Measurements from ENCODE around the gene ELAVL2. TPM values are rescaled to one million over a fixed set of nuclear protein-coding genes. Genes with fewer than 3 reads are reported as not detected.

ELAVL2 gene
- total RNA-seq, 5 donors from 2014 or later (not counting 1 experiment from before 2014, with no cell fraction given) = 0.79 TPM; not detected in 4

GRCh38 chr9:23766613-23767012, 59.4 kb downstream of the ELAVL2 start:
- no peak overlapping the region for H3K27ac ChIP-seq (ENCODE audit: low read length)
- no CpG with 5 or more reads among the region's 2 CpGs for WGBS (ENCODE audit: insufficient coverage)
- no peaks in the 10 kb centered on the region for H3K4me1 ChIP-seq (ENCODE audit: control insufficient read depth in 1 of 2, extremely low read depth in 1 of 2, insufficient read depth in 2 of 2, low read length in 2 of 2)
- Mint-ChIP-seq H3K36me3 (no peaks in the 10 kb centered on the region), H3K27me3 (no peaks in the 10 kb centered on the region), H3K27ac (no peak overlapping the region), H3K4me1 (no peaks in the 10 kb centered on the region), H3K9me3 (peaks cover 13 to 16% (median 13%) of the 10 kb centered on the region in 3 donors), H3K4me3 (no peak overlapping the region)
- ATAC-seq (replicated peaks in 1 of 4) = no peak
- H3K27me3 ChIP-seq (replicated peaks in 1 of 2; ENCODE audit: control insufficient read depth in 2 of 2, extremely low read depth in 1 of 2, insufficient read depth in 2 of 2, low read length in 1 of 2) = no peaks in the 10 kb centered on the region
- no peak for DNase-seq
- CTCF ChIA-PET = no interaction called here
- H3K4me3 ChIP-seq (ENCODE audit: control insufficient read depth in 1 of 2, extremely low read depth in 1 of 2, low read length in 1 of 2) = no peak overlapping the region
- POLR2A ChIA-PET = no interaction called here
- no peaks in the 10 kb centered on the region for H3K36me3 ChIP-seq (ENCODE audit: control insufficient read depth in 2 of 2, extremely low read depth in 1 of 2, insufficient read depth in 1 of 2, low read length in 1 of 2)
- no peaks in the 10 kb centered on the region for H3K9me3 ChIP-seq

- Mint-ChIP-seq H3K9me3 (peaks cover 13 to 16% (median 14%) of the 10 kb centered on the region in 3 donors), H3K27ac (no peak overlapping the region), H3K36me3 (no peaks in the 10 kb centered on the region), H3K4me1 (no peaks in the 10 kb centered on the region), H3K27me3 (no peaks in the 10 kb centered on the region), H3K4me3 (no peak overlapping the region)
- Histone ChIP-seq H3K36me3 (ENCODE audit: control insufficient read depth in 2 of 2, extremely low read depth in 1 of 2, insufficient read depth in 1 of 2, low read length in 1 of 2) (no peaks in the 10 kb centered on the region), H3K9me3 (no peaks in the 10 kb centered on the region), H3K27me3 (replicated peaks in 1 of 2; ENCODE audit: control insufficient read depth in 2 of 2, extremely low read depth in 1 of 2, insufficient read depth in 2 of 2, low read length in 1 of 2) (no peaks in the 10 kb centered on the region), H3K4me3 (ENCODE audit: control insufficient read depth in 1 of 2, extremely low read depth in 1 of 2, low read length in 1 of 2) (no peak overlapping the region), H3K27ac (ENCODE audit: low read length) (no peak overlapping the region), H3K4me1 (ENCODE audit: control insufficient read depth in 1 of 2, extremely low read depth in 1 of 2, insufficient read depth in 2 of 2, low read length in 2 of 2) (no peaks in the 10 kb centered on the region)
- no peak for DNase-seq
- WGBS (ENCODE audit: insufficient coverage) = no CpG with 5 or more reads among the region's 6 CpGs
- ChIA-PET POLR2A (no interaction called here), CTCF (no interaction called here)
- ATAC-seq (replicated peaks in 1 of 4) = no peak
These were observed 60.5 kb downstream of the ELAVL2 start for GRCh38 chr9:23765561-23765960.

- Mint-ChIP-seq H3K36me3 (no peaks in the 10 kb centered on the region), H3K4me1 (no peaks in the 10 kb centered on the region), H3K27me3 (no peaks in the 10 kb centered on the region), H3K27ac (no peak overlapping the region), H3K4me3 (no peak overlapping the region), H3K9me3 (peaks cover 7 to 15% (median 9%) of the 10 kb centered on the region in 3 donors)
- no peaks in the 10 kb centered on the region for H3K36me3 ChIP-seq (ENCODE audit: control insufficient read depth in 2 of 2, extremely low read depth in 1 of 2, insufficient read depth in 1 of 2, low read length in 1 of 2)
- ChIA-PET CTCF (interaction anchor here in 1 of 2 donors (1.0 kb wide), 1 partner anchor 11 kb away, joined by 3 read pairs; no protein-coding TSS in a partner anchor), POLR2A (no interaction called here)
- H3K9me3 ChIP-seq = no peaks in the 10 kb centered on the region
- no peak overlapping the region for H3K27ac ChIP-seq (ENCODE audit: low read length)
- no peak for ATAC-seq (replicated peaks in 1 of 4)
- no peak for DNase-seq
- no peaks in the 10 kb centered on the region for H3K4me1 ChIP-seq (ENCODE audit: control insufficient read depth in 1 of 2, extremely low read depth in 1 of 2, insufficient read depth in 2 of 2, low read length in 2 of 2)
- no peaks in the 10 kb centered on the region for H3K27me3 ChIP-seq (replicated peaks in 1 of 2; ENCODE audit: control insufficient read depth in 2 of 2, extremely low read depth in 1 of 2, insufficient read depth in 2 of 2, low read length in 1 of 2)
- H3K4me3 ChIP-seq (ENCODE audit: control insufficient read depth in 1 of 2, extremely low read depth in 1 of 2, low read length in 1 of 2) = no peak overlapping the region
- no CpG with 5 or more reads among the region's 3 CpGs for WGBS (ENCODE audit: insufficient coverage)
These were observed 61.8 kb downstream of the ELAVL2 start for GRCh38 chr9:23764219-23764618.

DNA sequence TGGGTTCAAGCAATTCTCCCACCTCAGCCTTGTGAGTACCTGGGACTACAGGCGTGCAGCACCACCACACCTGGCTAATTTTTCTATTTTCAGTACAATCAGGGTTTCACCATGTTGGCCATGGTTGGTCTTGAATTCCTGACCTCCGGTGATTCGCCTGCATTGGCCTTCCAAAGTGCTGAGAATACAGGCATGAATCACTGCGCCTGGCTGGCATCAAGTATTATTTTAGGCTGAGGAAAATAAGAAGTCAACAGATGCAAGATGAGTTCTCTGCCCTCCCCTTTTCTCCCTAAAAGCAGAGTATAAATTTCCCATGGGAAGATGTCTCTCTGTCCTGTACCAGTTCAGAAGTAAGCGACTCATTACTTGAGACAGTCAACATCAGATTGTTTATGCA, 71.5 kb downstream of the ELAVL2 start:
- DNase-seq (no peak), ATAC-seq (replicated peaks in 1 of 4) (no peak)
- ChIA-PET POLR2A (no interaction called here), CTCF (no interaction called here)
- Mint-ChIP-seq H3K27me3 (no peaks in the 10 kb centered on the region), H3K27ac (no peak overlapping the region), H3K9me3 (peaks cover 6 to 7% (median 7%) of the 10 kb centered on the region in 3 donors), H3K36me3 (no peaks in the 10 kb centered on the region), H3K4me1 (no peaks in the 10 kb centered on the region), H3K4me3 (no peak overlapping the region)
- Histone ChIP-seq H3K27ac (ENCODE audit: low read length) (no peak overlapping the region), H3K9me3 (no peaks in the 10 kb centered on the region), H3K4me3 (ENCODE audit: control insufficient read depth in 1 of 2, extremely low read depth in 1 of 2, low read length in 1 of 2) (no peak overlapping the region), H3K27me3 (replicated peaks in 1 of 2; ENCODE audit: control insufficient read depth in 2 of 2, extremely low read depth in 1 of 2, insufficient read depth in 2 of 2, low read length in 1 of 2) (no peaks in the 10 kb centered on the region), H3K36me3 (ENCODE audit: control insufficient read depth in 2 of 2, extremely low read depth in 1 of 2, insufficient read depth in 1 of 2, low read length in 1 of 2) (no peaks in the 10 kb centered on the region), H3K4me1 (ENCODE audit: control insufficient read depth in 1 of 2, extremely low read depth in 1 of 2, insufficient read depth in 2 of 2, low read length in 2 of 2) (no peaks in the 10 kb centered on the region)
- 72% methylated on average over 2 of the region's 5 CpGs for WGBS (ENCODE audit: insufficient coverage)

DNA sequence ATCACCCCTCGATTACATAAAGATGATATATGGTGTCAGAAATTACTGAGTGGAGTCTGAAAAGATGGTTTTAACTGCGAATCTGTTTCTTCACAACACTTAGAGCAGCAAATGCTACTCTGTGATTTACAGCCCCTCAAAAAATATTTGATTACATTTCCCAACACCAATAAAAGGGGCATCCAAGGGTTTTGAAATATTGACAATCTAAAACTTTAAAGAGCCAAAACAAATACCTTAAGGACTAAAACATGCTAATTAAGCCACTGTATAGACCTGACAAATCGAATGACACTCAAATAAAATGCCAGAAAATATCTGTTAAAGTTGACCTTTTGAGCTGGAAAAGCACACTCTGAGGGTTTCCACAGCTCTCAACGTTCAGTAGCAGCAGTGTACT, 73.2 kb downstream of the ELAVL2 start:
- no peaks in the 10 kb centered on the region for H3K9me3 ChIP-seq
- no peaks in the 10 kb centered on the region for H3K36me3 ChIP-seq (ENCODE audit: control insufficient read depth in 2 of 2, extremely low read depth in 1 of 2, insufficient read depth in 1 of 2, low read length in 1 of 2)
- peaks cover 8 to 20% (median 15%) of the 10 kb centered on the region in 3 donors for H3K9me3 Mint-ChIP-seq
- DNase-seq (no peak), ATAC-seq (replicated peaks in 1 of 4) (no peak)
- no peak overlapping the region for H3K27ac ChIP-seq (ENCODE audit: low read length)
- no peaks in the 10 kb centered on the region for H3K27me3 Mint-ChIP-seq
- CTCF ChIA-PET = interaction anchor here in 1 of 2 donors (0.9 kb wide), 1 partner anchor 11 kb away, joined by 3 read pairs; no protein-coding TSS in a partner anchor
- POLR2A ChIA-PET = no interaction called here
- no peaks in the 10 kb centered on the region for H3K36me3 Mint-ChIP-seq
- H3K27me3 ChIP-seq (replicated peaks in 1 of 2; ENCODE audit: control insufficient read depth in 2 of 2, extremely low read depth in 1 of 2, insufficient read depth in 2 of 2, low read length in 1 of 2) = no peaks in the 10 kb centered on the region
- H3K4me1 ChIP-seq (ENCODE audit: control insufficient read depth in 1 of 2, extremely low read depth in 1 of 2, insufficient read depth in 2 of 2, low read length in 2 of 2) = no peaks in the 10 kb centered on the region
- no peaks in the 10 kb centered on the region for H3K4me1 Mint-ChIP-seq
- H3K27ac Mint-ChIP-seq = no peak overlapping the region
- 0% methylated on average over 1 of the region's 4 CpGs for whole genome bisulfite sequencing (ENCODE audit: insufficient coverage)
- no peak overlapping the region for H3K4me3 Mint-ChIP-seq
- H3K4me3 ChIP-seq (ENCODE audit: control insufficient read depth in 1 of 2, extremely low read depth in 1 of 2, low read length in 1 of 2) = no peak overlapping the region

- no peaks in the 10 kb centered on the region for H3K9me3 ChIP-seq
- ATAC-seq (replicated peaks in 1 of 4) = no peak
- no peak overlapping the region for H3K27ac Mint-ChIP-seq
- H3K27me3 Mint-ChIP-seq = no peaks in the 10 kb centered on the region
- DNase-seq = no peak
- H3K36me3 Mint-ChIP-seq = no peaks in the 10 kb centered on the region
- no peak overlapping the region for H3K4me3 Mint-ChIP-seq
- H3K4me1 Mint-ChIP-seq = no peaks in the 10 kb centered on the region
- CTCF ChIA-PET = no interaction called here
- no peak overlapping the region for H3K4me3 ChIP-seq (ENCODE audit: control insufficient read depth in 1 of 2, extremely low read depth in 1 of 2, low read length in 1 of 2)
- WGBS (ENCODE audit: insufficient coverage) = 83% methylated on average over 1 of the region's 4 CpGs
- no peaks in the 10 kb centered on the region for H3K27me3 ChIP-seq (replicated peaks in 1 of 2; ENCODE audit: control insufficient read depth in 2 of 2, extremely low read depth in 1 of 2, insufficient read depth in 2 of 2, low read length in 1 of 2)
- H3K36me3 ChIP-seq (ENCODE audit: control insufficient read depth in 2 of 2, extremely low read depth in 1 of 2, insufficient read depth in 1 of 2, low read length in 1 of 2) = no peaks in the 10 kb centered on the region
- H3K4me1 ChIP-seq (ENCODE audit: control insufficient read depth in 1 of 2, extremely low read depth in 1 of 2, insufficient read depth in 2 of 2, low read length in 2 of 2) = no peaks in the 10 kb centered on the region
- POLR2A ChIA-PET = no interaction called here
- peaks cover 8 to 20% (median 12%) of the 10 kb centered on the region in 3 donors for H3K9me3 Mint-ChIP-seq
- H3K27ac ChIP-seq (ENCODE audit: low read length) = no peak overlapping the region
These were observed 74.4 kb downstream of the ELAVL2 start for GRCh38 chr9:23751633-23752032.

GRCh38 chr9:23750808-23751207, 75.2 kb downstream of the ELAVL2 start:
- POLR2A ChIA-PET = no interaction called here
- no CpG with 5 or more reads among the region's 3 CpGs for WGBS (ENCODE audit: insufficient coverage)
- Mint-ChIP-seq H3K27ac (no peak overlapping the region), H3K36me3 (no peaks in the 10 kb centered on the region), H3K27me3 (no peaks in the 10 kb centered on the region), H3K4me1 (no peaks in the 10 kb centered on the region), H3K4me3 (no peak overlapping the region), H3K9me3 (peaks cover 11 to 20% (median 15%) of the 10 kb centered on the region in 3 donors)
- no peak overlapping the region for H3K4me3 ChIP-seq (ENCODE audit: control insufficient read depth in 1 of 2, extremely low read depth in 1 of 2, low read length in 1 of 2)
- no peak for DNase-seq
- H3K36me3 ChIP-seq (ENCODE audit: control insufficient read depth in 2 of 2, extremely low read depth in 1 of 2, insufficient read depth in 1 of 2, low read length in 1 of 2) = no peaks in the 10 kb centered on the region
- no peaks in the 10 kb centered on the region for H3K9me3 ChIP-seq
- no peaks in the 10 kb centered on the region for H3K27me3 ChIP-seq (replicated peaks in 1 of 2; ENCODE audit: control insufficient read depth in 2 of 2, extremely low read depth in 1 of 2, insufficient read depth in 2 of 2, low read length in 1 of 2)
- ATAC-seq (replicated peaks in 1 of 4) = no peak
- CTCF ChIA-PET = interaction anchor here in 1 of 2 donors (0.6 kb wide), 1 partner anchor 180 kb away, joined by 3 read pairs; no protein-coding TSS in a partner anchor
- no peaks in the 10 kb centered on the region for H3K4me1 ChIP-seq (ENCODE audit: control insufficient read depth in 1 of 2, extremely low read depth in 1 of 2, insufficient read depth in 2 of 2, low read length in 2 of 2)
- H3K27ac ChIP-seq (ENCODE audit: low read length) = no peak overlapping the region

Data from T-cell (primary cell).